ENCODE measurements around the gene GPX7. TPM values are rescaled to one million over a fixed set of nuclear protein-coding genes. Genes with fewer than 3 reads are reported as not detected.

The GPX7 gene
- total RNA-seq, 2 donors from 2014 or later = 17.8 to 23.7 TPM

GRCh38 chr1:52571783-52572182 lies 30.4 kb upstream of the GPX7 start:
- no peaks in the 10 kb centered on the region for H3K9me3 Mint-ChIP-seq
- Histone ChIP-seq H3K9ac (ENCODE audit: extremely low read depth, low read length, poor library complexity, severe bottlenecking) (no peak overlapping the region), H3K9me3 (ENCODE audit: control insufficient read depth, low read length) (no peaks in the 10 kb centered on the region), H3K27me3 (ENCODE audit: control insufficient read depth, insufficient read depth, low read length, poor library complexity, severe bottlenecking) (no peaks in the 10 kb centered on the region), H3K4me3 (ENCODE audit: low read length) (no peak overlapping the region), H3K27ac (ENCODE audit: low read depth, low read length) (no peak overlapping the region), H3K4me1 (ENCODE audit: control insufficient read depth, insufficient read depth, low read length) (peaks cover 6% of the 10 kb centered on the region), H3K36me3 (ENCODE audit: control insufficient read depth, insufficient read depth, low read length) (no peaks in the 10 kb centered on the region)
- no peak for DNase-seq
- H3K36me3 Mint-ChIP-seq (ENCODE audit: low read depth) = no peaks in the 10 kb centered on the region
- peaks cover 11% of the 10 kb centered on the region for H3K4me1 Mint-ChIP-seq
- H3K4me3 Mint-ChIP-seq = no peak overlapping the region
- H3K27ac Mint-ChIP-seq = no peak overlapping the region
- no peaks in the 10 kb centered on the region for H3K27me3 Mint-ChIP-seq (ENCODE audit: insufficient read depth)
- WGBS, 2 experiments (ENCODE audit: insufficient coverage in 1 of 2, insufficient read length in 1 of 2) = 93 to 100% methylated on average over 1 of the region's 1 CpG
- no peak for TF ChIP-seq CTCF (conservative IDR thresholded peaks at IDR 0.05)

DNA sequence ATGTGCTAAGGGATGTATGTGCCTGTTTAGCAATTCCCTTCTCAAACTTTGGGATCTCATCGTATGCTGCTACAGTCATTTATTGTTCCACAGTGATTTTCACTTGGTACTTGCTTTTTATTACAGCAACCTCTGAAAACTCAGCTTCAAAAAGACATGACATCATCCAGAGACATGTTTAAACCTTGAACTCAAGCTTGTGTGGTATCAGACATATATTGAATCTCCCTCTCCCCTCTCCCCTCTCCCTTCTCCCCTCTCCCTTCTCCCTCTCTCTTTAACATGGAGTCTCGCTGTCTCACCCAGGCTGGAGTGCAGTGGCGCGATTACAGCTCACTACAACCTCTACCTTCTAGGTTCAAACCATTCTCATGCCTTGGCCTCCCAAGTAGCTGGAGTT lies 29.8 kb upstream of the GPX7 start:
- H3K36me3 ChIP-seq (ENCODE audit: control insufficient read depth, insufficient read depth, low read length) = no peaks in the 10 kb centered on the region
- H3K27ac ChIP-seq (ENCODE audit: low read depth, low read length) = no peak overlapping the region
- H3K27me3 ChIP-seq (ENCODE audit: control insufficient read depth, insufficient read depth, low read length, poor library complexity, severe bottlenecking) = no peaks in the 10 kb centered on the region
- no peaks in the 10 kb centered on the region for H3K9me3 ChIP-seq (ENCODE audit: control insufficient read depth, low read length)
- no peak overlapping the region for H3K4me3 Mint-ChIP-seq
- no peak overlapping the region for H3K4me3 ChIP-seq (ENCODE audit: low read length)
- no peak overlapping the region for H3K9ac ChIP-seq (ENCODE audit: extremely low read depth, low read length, poor library complexity, severe bottlenecking)
- H3K27ac Mint-ChIP-seq = no peak overlapping the region
- H3K27me3 Mint-ChIP-seq (ENCODE audit: insufficient read depth) = no peaks in the 10 kb centered on the region
- H3K4me1 Mint-ChIP-seq = peaks cover 15% of the 10 kb centered on the region
- TF ChIP-seq CTCF (conservative IDR thresholded peaks at IDR 0.05) = no peak
- H3K4me1 ChIP-seq (ENCODE audit: control insufficient read depth, insufficient read depth, low read length) = peaks cover 10% of the 10 kb centered on the region
- no peak for DNase-seq
- 85 to 95% methylated on average over 4 of the region's 4 CpGs for WGBS, 2 experiments (ENCODE audit: insufficient coverage in 1 of 2, insufficient read length in 1 of 2)
- no peaks in the 10 kb centered on the region for H3K9me3 Mint-ChIP-seq
- H3K36me3 Mint-ChIP-seq (ENCODE audit: low read depth) = no peaks in the 10 kb centered on the region

DNA sequence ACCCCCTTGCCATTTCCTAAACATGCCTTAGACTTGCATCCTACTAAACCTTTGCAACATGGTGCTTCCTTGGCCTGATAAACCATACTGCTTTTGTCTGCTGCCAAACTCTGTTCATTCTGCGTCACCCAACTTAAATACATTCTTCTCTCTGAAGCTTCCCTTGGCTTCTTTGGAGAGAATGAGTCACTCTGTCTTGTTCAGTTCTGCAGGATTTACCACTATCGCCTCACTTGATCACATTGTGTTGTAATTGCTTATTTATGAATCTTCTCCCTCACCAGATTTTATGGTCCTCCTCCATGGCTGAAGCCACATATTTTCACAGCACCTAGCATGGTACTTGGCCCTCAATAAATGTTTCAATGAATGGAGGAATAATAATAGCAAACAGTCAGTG lies 27.6 kb upstream of the GPX7 start:
- H3K4me1 ChIP-seq (ENCODE audit: control insufficient read depth, insufficient read depth, low read length) = peaks cover 3% of the 10 kb centered on the region
- no peaks in the 10 kb centered on the region for H3K36me3 ChIP-seq (ENCODE audit: control insufficient read depth, insufficient read depth, low read length)
- H3K4me3 ChIP-seq (ENCODE audit: low read length) = no peak overlapping the region
- TF ChIP-seq CTCF (conservative IDR thresholded peaks at IDR 0.05) = no peak
- WGBS, 2 experiments (ENCODE audit: insufficient coverage in 1 of 2, insufficient read length in 1 of 2) = 92 to 98% methylated on average over 2 of the region's 2 CpGs
- Mint-ChIP-seq H3K27ac (no peak overlapping the region), H3K4me1 (peaks cover 8% of the 10 kb centered on the region), H3K4me3 (no peak overlapping the region), H3K9me3 (no peaks in the 10 kb centered on the region), H3K36me3 (ENCODE audit: low read depth) (no peaks in the 10 kb centered on the region), H3K27me3 (ENCODE audit: insufficient read depth) (peaks cover 6% of the 10 kb centered on the region)
- H3K9me3 ChIP-seq (ENCODE audit: control insufficient read depth, low read length) = no peaks in the 10 kb centered on the region
- H3K27me3 ChIP-seq (ENCODE audit: control insufficient read depth, insufficient read depth, low read length, poor library complexity, severe bottlenecking) = no peaks in the 10 kb centered on the region
- H3K27ac ChIP-seq (ENCODE audit: low read depth, low read length) = no peak overlapping the region
- DNase-seq = no peak
- no peak overlapping the region for H3K9ac ChIP-seq (ENCODE audit: extremely low read depth, low read length, poor library complexity, severe bottlenecking)

All from endodermal cell (in vitro differentiated cells).